H1 (cell line): Measurements from ENCODE around the gene SRPRB. TPM values are rescaled to one million over a fixed set of nuclear protein-coding genes. Genes with fewer than 3 reads are reported as not detected.
A peak's percentile ranks its signal among the peaks of the same experiment; 100 is the strongest.

Experiments
- CTCF ChIA-PET: fragments of 300-600 bp; sonication (Branson Sonifier 250); formaldehyde crosslinking; loops from one replicate; lab custom pipeline; 2021; ENCODE audit not compliant: partially characterized antibody; lab: Charles Lee
- POLR2A ChIA-PET: fragments of 300-600 bp; sonication (Branson Sonifier 250); formaldehyde crosslinking; loops from one replicate; lab custom pipeline; 2021; ENCODE audit warnings: inconsistent platforms; ENCODE audit not compliant: partially characterized antibody; lab: Charles Lee
- DNase-seq, 2 experiments: peaks; one replicate each; pipeline versions ENCODE4 v3.0.0 to v3.0.0-alpha.2; 2010 to 2022; ENCODE audit warnings: low spot score in 2 of 2, low read depth in 1 of 2, mixed read lengths in 1 of 2
- FAIRE-seq: peaks from 2 replicates; lab custom pipeline; 2011; peaks lifted over from hg19 to GRCh38; lab: Jason Lieb, UNC
- H2AFZ ChIP-seq: 2 replicates; pipeline ENCODE4 v1.8.1; 2012; ENCODE audit warnings: low read length, inconsistent platforms
- H2AK5ac ChIP-seq: 2 replicates; pipeline ENCODE4 v1.6.1; 2013; ENCODE audit warnings: low read depth, low read length
- H2BK120ac ChIP-seq: replicated peaks from 2 replicates; pipeline ENCODE3; 2013; ENCODE audit warnings: low read depth, low read length, inconsistent platforms
- H2BK12ac ChIP-seq: 2 replicates; pipeline ENCODE4 v1.6.1; 2013; ENCODE audit warnings: low read depth, low read length
- H2BK15ac ChIP-seq: 2 replicates; pipeline ENCODE4 v1.6.1; 2013; ENCODE audit warnings: low read length
- H2BK20ac ChIP-seq: 2 replicates; pipeline ENCODE4 v1.6.1; 2013; ENCODE audit warnings: low read length
- H2BK5ac ChIP-seq: 2 replicates; pipeline ENCODE4 v1.6.1; 2013; ENCODE audit warnings: low read depth, low read length
- H3K14ac ChIP-seq: 2 replicates; pipeline ENCODE4 v1.6.1; 2013; ENCODE audit warnings: inconsistent platforms; ENCODE audit not compliant: insufficient read length
- H3K18ac ChIP-seq: 2 replicates; pipeline ENCODE4 v1.6.1; 2013; ENCODE audit warnings: low read length; ENCODE audit errors: extremely low read depth
- H3K23ac ChIP-seq: 2 replicates; pipeline ENCODE4 v1.6.1; 2013; ENCODE audit warnings: inconsistent platforms; ENCODE audit not compliant: insufficient read length
- H3K23me2 ChIP-seq: 2 replicates; pipeline ENCODE4 v1.6.1; 2013; ENCODE audit warnings: low read depth, low read length
- H3K27ac ChIP-seq: 2 replicates; pipeline ENCODE4 v1.6.1; 2011; ENCODE audit warnings: low read depth, low read length, inconsistent platforms
- H3K27me3 ChIP-seq, 4 experiments: replicated peaks in 1 of 4; 1 replicate in 1 of 4; 2 replicates in 3 of 4; pipeline versions ENCODE4 v1.6.1 to v1.8.1; 2011 to 2013; ENCODE audit warnings: low read length in 3 of 4, mild to moderate bottlenecking in 3 of 4, inconsistent platforms in 2 of 4, mixed read lengths in 2 of 4, moderate library complexity in 1 of 4; ENCODE audit not compliant: control insufficient read depth in 3 of 4, insufficient read depth in 3 of 4; ENCODE audit errors: extremely low read depth in 1 of 4
- H3K36me3 ChIP-seq, 4 experiments: 2 replicates each; pipeline versions ENCODE4 v1.6.1 to v1.8.1; 2011 to 2013; ENCODE audit warnings: mild to moderate bottlenecking in 4 of 4, low read length in 3 of 4, moderate library complexity in 2 of 4, control low read depth in 1 of 4, inconsistent platforms in 1 of 4; ENCODE audit not compliant: insufficient read depth in 4 of 4, control insufficient read depth in 2 of 4
- H3K4ac ChIP-seq: replicated peaks from 2 replicates; pipeline ENCODE3; 2013; ENCODE audit warnings: low read length, low read depth, mixed read lengths, inconsistent platforms; ENCODE audit not compliant: insufficient read length
- H3K4me1 ChIP-seq, 4 experiments: replicated peaks in 1 of 4; 1 replicate in 1 of 4; 2 replicates in 3 of 4; pipeline versions ENCODE4 v1.6.1 to v1.8.1; 2011 to 2013; ENCODE audit warnings: low read length in 3 of 4, inconsistent platforms in 2 of 4, mixed read lengths in 1 of 4; ENCODE audit not compliant: insufficient read depth in 4 of 4, control insufficient read depth in 3 of 4
- H3K4me2 ChIP-seq, 2 experiments: 2 replicates each; pipeline versions ENCODE4 v1.6.1 to v1.8.1; 2011 to 2013; ENCODE audit warnings: low read depth in 2 of 2, low read length in 2 of 2, control low read depth in 1 of 2, inconsistent platforms in 1 of 2, mild to moderate bottlenecking in 1 of 2; ENCODE audit not compliant: insufficient read depth in 1 of 2
- H3K4me3 ChIP-seq, 4 experiments: fragments of 200-600, 300-600 bp in 1 of 4; sonication (generic), shearing (Covaris generic), sonication (Bioruptor Twin) in 1 of 4; 2 replicates each; pipeline versions ENCODE4 v1.5.1 to v1.8.1; 2011 to 2016; ENCODE audit warnings: low read length in 4 of 4, low read depth in 3 of 4, control low read depth in 2 of 4, inconsistent platforms in 2 of 4, mild to moderate bottlenecking in 2 of 4, mixed read lengths in 1 of 4, moderate library complexity in 1 of 4; ENCODE audit not compliant: insufficient read depth in 2 of 4; ENCODE audit errors: extremely low read depth in 1 of 4
- H3K56ac ChIP-seq: replicated peaks from 2 replicates; pipeline ENCODE3; 2013; ENCODE audit warnings: low read depth, mild to moderate bottlenecking, mixed read lengths, low read length, inconsistent platforms; ENCODE audit not compliant: insufficient read length
- H3K79me1 ChIP-seq: 2 replicates; pipeline ENCODE4 v1.6.1; 2013; ENCODE audit warnings: low read depth, low read length, control low read depth
- H3K79me2 ChIP-seq, 2 experiments: 2 replicates each; pipeline versions ENCODE4 v1.6.1 to v1.8.1; 2012 to 2013; ENCODE audit warnings: low read length in 2 of 2, mild to moderate bottlenecking in 2 of 2, inconsistent platforms in 1 of 2; ENCODE audit not compliant: insufficient read depth in 2 of 2, control insufficient read depth in 1 of 2
- H3K9ac ChIP-seq, 4 experiments: replicated peaks in 1 of 4; 1 replicate in 1 of 4; 2 replicates in 3 of 4; pipeline versions ENCODE4 v1.6.1 to v1.8.1; 2011 to 2013; ENCODE audit warnings: low read depth in 3 of 4, low read length in 3 of 4, control low read depth in 2 of 4, mild to moderate bottlenecking in 2 of 4, moderate library complexity in 2 of 4, inconsistent platforms in 1 of 4; ENCODE audit errors: extremely low read depth in 1 of 4
- H3K9me3 ChIP-seq, 2 experiments: 2 replicates each; pipeline versions ENCODE4 v1.6.1 to v1.8.1; 2012 to 2013; ENCODE audit warnings: mild to moderate bottlenecking in 2 of 2, moderate library complexity in 2 of 2, control low read depth in 1 of 2, inconsistent platforms in 1 of 2, low read depth in 1 of 2, low read length in 1 of 2, mixed read lengths in 1 of 2; ENCODE audit not compliant: insufficient read depth in 2 of 2
- H4K20me1 ChIP-seq, 2 experiments: replicated peaks in 1 of 2; 2 replicates each; pipeline versions ENCODE3 to v1.8.1; 2011 to 2013; ENCODE audit warnings: inconsistent platforms in 2 of 2, low read length in 2 of 2, mild to moderate bottlenecking in 1 of 2; ENCODE audit not compliant: insufficient read depth in 2 of 2, control insufficient read depth in 1 of 2
- H4K5ac ChIP-seq: 2 replicates; pipeline ENCODE4 v1.6.1; 2013; ENCODE audit warnings: low read length, low read depth, mixed read lengths, inconsistent platforms; ENCODE audit not compliant: insufficient read length
- H4K8ac ChIP-seq: 2 replicates; pipeline ENCODE4 v1.8.0; 2013; ENCODE audit warnings: mild to moderate bottlenecking, moderate library complexity, low read length, inconsistent platforms; ENCODE audit not compliant: insufficient read depth; ENCODE audit errors: extremely low read depth
- H4K91ac ChIP-seq: replicated peaks from 2 replicates; pipeline ENCODE3; 2013; ENCODE audit warnings: low read length, mixed read lengths, inconsistent platforms; ENCODE audit not compliant: insufficient read length
- BRCA1 ChIP-seq: IDR thresholded peaks from 2 replicates; pipeline ENCODE4 v1.6.1; 2012; ENCODE audit warnings: low read depth, low read length, improper control_type of control experiment
- CBX5 ChIP-seq: fragments of 300-800, 300-1000 bp; sonication (generic); IDR thresholded peaks from 2 replicates; pipeline ENCODE4 v1.7.1; 2016; ENCODE audit warnings: antibody characterized with exemption, low read length, low read depth
- CTCF ChIP-seq, 3 experiments: IDR thresholded peaks; 1 replicate in 2 of 3; 2 replicates in 1 of 3; pipeline versions ENCODE4 v1.5.1 to v1.6.1; 2011; ENCODE audit warnings: low read length in 3 of 3, mild to moderate bottlenecking in 3 of 3, inconsistent platforms in 2 of 3, low read depth in 1 of 3, moderate library complexity in 1 of 3; ENCODE audit not compliant: insufficient read depth in 1 of 3; ENCODE audit errors: control extremely low read depth in 1 of 3
- EGR1 ChIP-seq: IDR thresholded peaks from 2 replicates; pipeline ENCODE4 v1.6.1; 2011; ENCODE audit warnings: low read depth, low read length, borderline replicate concordance
- POLR2A ChIP-seq, 2 experiments: IDR thresholded peaks; 1 replicate in 1 of 2; 2 replicates in 1 of 2; pipeline ENCODE4 v1.6.1; 2011; ENCODE audit warnings: low read depth in 2 of 2, low read length in 2 of 2, mild to moderate bottlenecking in 2 of 2; ENCODE audit errors: control extremely low read depth in 1 of 2
- RNF2 ChIP-seq: fragments of 200-900, 300-1000 bp; sonication (generic); IDR thresholded peaks from 2 replicates; pipeline ENCODE4 v1.7.1; 2016; ENCODE audit warnings: borderline replicate concordance, low read depth, mild to moderate bottlenecking, antibody characterized with exemption, low read length; ENCODE audit not compliant: poor library complexity, severe bottlenecking; ENCODE audit errors: missing control alignments
- SP1 ChIP-seq: IDR thresholded peaks from 2 replicates; pipeline ENCODE4 v1.6.1; 2011; ENCODE audit warnings: low read depth, low read length
- TAF7 ChIP-seq: optimal IDR thresholded peaks from 2 replicates; pipeline ENCODE3; 2011; ENCODE audit warnings: low read depth, mild to moderate bottlenecking, inconsistent platforms, low read length, moderate library complexity, borderline replicate concordance
- WGBS, 2 experiments: shearing (Covaris generic) in 1 of 2; methylation state at CpG; one replicate each; pipeline versions ENCODE4 v1.1.6 to v1.1.7; 2013 to 2015; ENCODE audit warnings: low lambda C conversion rate in 2 of 2, mixed read lengths in 2 of 2, inconsistent platforms in 1 of 2, low coverage in 1 of 2, missing lambda C conversion rate in 1 of 2; ENCODE audit not compliant: insufficient replicate concordance in 2 of 2, insufficient coverage in 1 of 2, insufficient read length in 1 of 2; ENCODE audit errors: extremely low coverage in 1 of 2, missing lambda C conversion rate in 1 of 2; 5-methylcytosine and 5-hydroxymethylcytosine counted together
- polyA plus RNA-seq, 7 experiments: library from polyadenylated mRNA; depleted of rRNA in 3 of 7; stranded (reverse) in 5 of 7; unstranded in 2 of 7; fragments of >200 nt in 5 of 7; fragments of 200-250 nt in 2 of 7; gene quantifications; 1 replicate in 5 of 7; 2 replicates in 1 of 7; 4 replicates in 1 of 7; pipeline versions ENCODE4 v1.2.1 to v1.2.3, GENCODE V29; 2011 to 2013; ENCODE audit warnings: missing spikeins in 2 of 7, mixed read lengths in 2 of 7
- total RNA-seq: library from RNA; stranded (reverse); fragmentation: NEBNext Ultra II Directional; extraction: Animal tissue kit (Norgen Biotek cat#: 25700); gene quantifications from 2 replicates; pipeline ENCODE4 v1.2.1, GENCODE V29; 2021

Gene SRPRB
- total and polyA plus RNA-seq, 2 of the 8 experiments (the other 6 are each of a cell fraction or from before 2014, with no cell fraction given) = 15.9 to 49.8 TPM

DNA sequence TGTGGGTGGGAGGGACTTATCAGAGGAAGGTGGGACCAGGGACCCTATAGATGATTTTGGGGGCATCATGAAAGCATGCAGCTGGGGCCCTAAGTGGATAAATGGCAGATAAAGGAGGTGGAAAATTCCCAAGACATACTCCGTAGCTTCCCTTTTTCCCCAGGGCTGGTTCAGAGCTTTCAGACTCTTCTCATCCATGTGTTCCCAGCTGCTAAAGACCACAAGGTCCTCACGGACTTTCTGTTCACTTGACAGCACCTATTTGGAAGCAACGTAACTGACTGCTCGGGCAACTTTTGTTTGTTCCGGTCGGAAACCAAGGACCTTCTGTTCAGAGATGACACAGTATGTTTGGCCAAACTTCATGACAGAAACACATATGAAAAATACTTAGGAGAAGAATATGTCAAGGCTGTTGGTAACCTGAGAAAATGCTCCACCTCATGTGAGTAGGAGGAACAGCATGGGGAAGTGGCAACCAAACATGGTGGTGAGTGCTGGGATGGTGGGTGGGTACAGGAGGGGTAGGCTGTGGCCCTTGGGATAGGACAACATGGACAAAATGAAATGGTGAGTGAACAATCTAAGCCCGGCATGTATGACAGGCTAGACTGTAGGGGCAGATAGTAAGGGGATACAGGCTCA is 28.7 kb upstream of the SRPRB start:
- peaks cover 0 to 6% (median 0%) of the 10 kb centered on the region in 4 experiments; a peak in 1 of 7 replicates for H3K4me1 ChIP-seq
- H4K8ac ChIP-seq = no peak overlapping the region
- H3K79me2 ChIP-seq = 0 out of 4 replicates have a peak, but pooled peaks cover 0 to 3% of the 10 kb centered on the region in 2 experiments
- no peak overlapping the region for H4K91ac ChIP-seq
- H3K36me3 ChIP-seq = no peaks in the 10 kb centered on the region
- H3K14ac ChIP-seq = no peak overlapping the region
- H4K5ac ChIP-seq = no peak overlapping the region
- H4K20me1 ChIP-seq = no peaks in the 10 kb centered on the region
- POLR2A ChIA-PET = no interaction called here
- no peak overlapping the region for H2BK5ac ChIP-seq
- no peak overlapping the region for H2AK5ac ChIP-seq
- H2BK15ac ChIP-seq = no peak overlapping the region
- no peak overlapping the region for H3K18ac ChIP-seq
- TF ChIP-seq TAF7 (no peak), POLR2A (IDR thresholded peaks at IDR 0.05; ENCODE audit: control extremely low read depth in 1 of 2, low read depth in 2 of 2, low read length in 2 of 2) (no peak), CBX5 (no peak), SP1 (no peak), EGR1 (no peak), CTCF (IDR thresholded peaks at IDR 0.05; ENCODE audit: control extremely low read depth in 1 of 3, insufficient read depth in 1 of 3, low read depth in 1 of 3, low read length in 3 of 3) (peak in 1 of 3 experiments; percentile 14; a peak in 1 of 4 replicates), RNF2 (no peak), BRCA1 (no peak)
- TF ChIP-seq, all 59 proteins: peak for 1
- H3K9me3 ChIP-seq = no peaks in the 10 kb centered on the region
- no peak overlapping the region for H2BK20ac ChIP-seq
- no peak overlapping the region for H2BK120ac ChIP-seq
- H2AFZ ChIP-seq = no peak overlapping the region
- DNase-seq (no peak), FAIRE-seq (no peak)
- H3K27me3 ChIP-seq = no peaks in the 10 kb centered on the region
- H3K4me2 ChIP-seq = no peak overlapping the region
- no peak overlapping the region for H2BK12ac ChIP-seq
- 95% methylated on average over 7 of the region's 7 CpGs; no CpG with 5 or more reads in 1 of the 2 experiments for WGBS, 2 experiments
- no peaks in the 10 kb centered on the region for H3K23me2 ChIP-seq
- H3K23ac ChIP-seq = no peak overlapping the region
- H3K56ac ChIP-seq = no peak overlapping the region
- H3K4me3 ChIP-seq = no peak overlapping the region
- no peak overlapping the region for H3K9ac ChIP-seq
- H3K79me1 ChIP-seq = no peaks in the 10 kb centered on the region
- CTCF ChIA-PET = interaction anchor here (1.1 kb wide), 1 partner anchor 16 kb away, joined by 3 read pairs; no protein-coding TSS in a partner anchor
- H3K4ac ChIP-seq = no peak overlapping the region
- H3K27ac ChIP-seq = no peak overlapping the region
